Vagina (tissue), 2 donors: ENCODE results near the gene AP2A1.

ENCODE experiments used
- POLR2A ChIP-seq, 2 donors: fragments of 450-650 bp; IDR thresholded peaks; one replicate each; pipeline ENCODE4 v1.6.1; 2017; ENCODE audit warnings: antibody characterized with exemption in 2 of 2, mild to moderate bottlenecking in 2 of 2, moderate library complexity in 2 of 2
- TF ChIP-seq, protein P1 (sequence below), 3 experiments: fragments of 450-650 bp in 2 of 3; fragments of 200-600 bp in 1 of 3; sonication (generic) in 1 of 3; IDR thresholded peaks; one replicate each; pipeline ENCODE4 v1.5.1; 2017 to 2019; ENCODE audit warnings: antibody characterized with exemption in 3 of 3, mild to moderate bottlenecking in 2 of 3, moderate library complexity in 2 of 3

- TF ChIP-seq, protein P1, sequence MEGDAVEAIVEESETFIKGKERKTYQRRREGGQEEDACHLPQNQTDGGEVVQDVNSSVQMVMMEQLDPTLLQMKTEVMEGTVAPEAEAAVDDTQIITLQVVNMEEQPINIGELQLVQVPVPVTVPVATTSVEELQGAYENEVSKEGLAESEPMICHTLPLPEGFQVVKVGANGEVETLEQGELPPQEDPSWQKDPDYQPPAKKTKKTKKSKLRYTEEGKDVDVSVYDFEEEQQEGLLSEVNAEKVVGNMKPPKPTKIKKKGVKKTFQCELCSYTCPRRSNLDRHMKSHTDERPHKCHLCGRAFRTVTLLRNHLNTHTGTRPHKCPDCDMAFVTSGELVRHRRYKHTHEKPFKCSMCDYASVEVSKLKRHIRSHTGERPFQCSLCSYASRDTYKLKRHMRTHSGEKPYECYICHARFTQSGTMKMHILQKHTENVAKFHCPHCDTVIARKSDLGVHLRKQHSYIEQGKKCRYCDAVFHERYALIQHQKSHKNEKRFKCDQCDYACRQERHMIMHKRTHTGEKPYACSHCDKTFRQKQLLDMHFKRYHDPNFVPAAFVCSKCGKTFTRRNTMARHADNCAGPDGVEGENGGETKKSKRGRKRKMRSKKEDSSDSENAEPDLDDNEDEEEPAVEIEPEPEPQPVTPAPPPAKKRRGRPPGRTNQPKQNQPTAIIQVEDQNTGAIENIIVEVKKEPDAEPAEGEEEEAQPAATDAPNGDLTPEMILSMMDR (IDR thresholded peaks at IDR 0.05): no peak
- TF ChIP-seq POLR2A (IDR thresholded peaks at IDR 0.05): no peak
Measured at GRCh38 chr19:49730166-49730565, 36.6 kb upstream of the AP2A1 start.
